Adrenal gland (tissue), 5 donors: Measurements from ENCODE around the gene KHDC4.

Source experiments
- POLR2A ChIP-seq, 2 donors: fragments of 450-650 bp; IDR thresholded peaks; one replicate each; pipeline ENCODE4 v1.6.1; 2017; ENCODE audit warnings: antibody characterized with exemption in 2 of 2, mild to moderate bottlenecking in 2 of 2, moderate library complexity in 1 of 2
- TF ChIP-seq, protein P1 (sequence below), 6 experiments: fragments of 450-650 bp in 4 of 6; fragments of 200-600 bp in 2 of 6; sonication (generic) in 1 of 6; IDR thresholded peaks; 1 replicate in 5 of 6; 2 replicates in 1 of 6; pipeline versions ENCODE4 v1.5.1 to v1.8.0; 2016 to 2021; ENCODE audit warnings: antibody characterized with exemption in 6 of 6, mild to moderate bottlenecking in 2 of 6, moderate library complexity in 1 of 6
- donor health status: DM: no; HTN: no; CAD: no.

DNA sequence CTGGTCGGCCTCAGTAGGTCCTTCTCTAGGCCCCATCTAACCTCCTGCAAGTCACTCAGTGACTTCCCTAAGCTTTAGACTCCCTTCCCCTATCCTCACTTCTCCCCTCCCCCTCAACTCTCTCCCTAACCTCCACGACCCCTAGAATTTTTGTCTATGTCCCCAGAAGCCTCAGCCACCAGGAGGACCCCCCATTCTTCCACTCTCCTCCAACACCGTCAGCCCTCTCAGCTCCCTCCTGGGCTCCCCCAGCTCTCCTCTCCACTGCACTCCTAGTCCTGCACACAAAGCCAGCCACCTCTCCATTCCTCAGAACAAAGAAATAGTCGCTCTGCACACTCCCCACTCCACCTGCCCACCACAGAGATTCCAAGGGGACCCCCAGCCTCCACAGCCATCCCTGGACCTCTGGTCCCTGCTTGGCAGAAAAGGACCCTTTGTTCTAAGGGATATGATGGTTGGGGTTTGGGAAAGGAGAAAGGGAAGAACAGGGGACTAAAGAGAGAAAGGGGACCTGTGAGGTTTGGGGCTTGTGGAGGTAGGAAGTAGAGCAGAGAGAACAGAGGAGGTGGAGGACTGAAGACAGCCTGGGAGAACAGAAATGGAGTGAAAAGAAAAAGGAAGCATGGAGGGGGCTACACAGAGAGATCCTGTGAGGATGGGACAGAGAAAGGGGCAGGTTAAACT lies 41.3 kb upstream of the KHDC4 start:
- TF ChIP-seq, protein P1, sequence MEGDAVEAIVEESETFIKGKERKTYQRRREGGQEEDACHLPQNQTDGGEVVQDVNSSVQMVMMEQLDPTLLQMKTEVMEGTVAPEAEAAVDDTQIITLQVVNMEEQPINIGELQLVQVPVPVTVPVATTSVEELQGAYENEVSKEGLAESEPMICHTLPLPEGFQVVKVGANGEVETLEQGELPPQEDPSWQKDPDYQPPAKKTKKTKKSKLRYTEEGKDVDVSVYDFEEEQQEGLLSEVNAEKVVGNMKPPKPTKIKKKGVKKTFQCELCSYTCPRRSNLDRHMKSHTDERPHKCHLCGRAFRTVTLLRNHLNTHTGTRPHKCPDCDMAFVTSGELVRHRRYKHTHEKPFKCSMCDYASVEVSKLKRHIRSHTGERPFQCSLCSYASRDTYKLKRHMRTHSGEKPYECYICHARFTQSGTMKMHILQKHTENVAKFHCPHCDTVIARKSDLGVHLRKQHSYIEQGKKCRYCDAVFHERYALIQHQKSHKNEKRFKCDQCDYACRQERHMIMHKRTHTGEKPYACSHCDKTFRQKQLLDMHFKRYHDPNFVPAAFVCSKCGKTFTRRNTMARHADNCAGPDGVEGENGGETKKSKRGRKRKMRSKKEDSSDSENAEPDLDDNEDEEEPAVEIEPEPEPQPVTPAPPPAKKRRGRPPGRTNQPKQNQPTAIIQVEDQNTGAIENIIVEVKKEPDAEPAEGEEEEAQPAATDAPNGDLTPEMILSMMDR (IDR thresholded peaks at IDR 0.05) = no peak
- no peak for TF ChIP-seq POLR2A (IDR thresholded peaks at IDR 0.05)
